Measurements from ENCODE around the gene NFE2L1. TPM values are rescaled to one million over a fixed set of nuclear protein-coding genes. Genes with fewer than 3 reads are reported as not detected.
"Not testable (repeated sequence)": the region's sequence is repeated elsewhere in the genome, so short reads cannot be mapped to it uniquely, and the experiment has no call there.

NFE2L1 gene
- total RNA-seq, 4 donors from 2014 or later = 144 to 255 (median 168) TPM

GRCh38 chr17:48070195-48070594 lies 22.0 kb downstream of the NFE2L1 start:
- ATAC-seq (ENCODE audit: low FRiP score) = no peak
- no peak for DNase-seq (ENCODE audit: low spot score)
- no peak for TF ChIP-seq CTCF (IDR thresholded peaks at IDR 0.05)

- no peak for DNase-seq (ENCODE audit: low spot score)
- no peak for TF ChIP-seq CTCF (IDR thresholded peaks at IDR 0.05)
Measured at GRCh38 chr17:48071654-48072053, 23.5 kb downstream of the NFE2L1 start.

DNA sequence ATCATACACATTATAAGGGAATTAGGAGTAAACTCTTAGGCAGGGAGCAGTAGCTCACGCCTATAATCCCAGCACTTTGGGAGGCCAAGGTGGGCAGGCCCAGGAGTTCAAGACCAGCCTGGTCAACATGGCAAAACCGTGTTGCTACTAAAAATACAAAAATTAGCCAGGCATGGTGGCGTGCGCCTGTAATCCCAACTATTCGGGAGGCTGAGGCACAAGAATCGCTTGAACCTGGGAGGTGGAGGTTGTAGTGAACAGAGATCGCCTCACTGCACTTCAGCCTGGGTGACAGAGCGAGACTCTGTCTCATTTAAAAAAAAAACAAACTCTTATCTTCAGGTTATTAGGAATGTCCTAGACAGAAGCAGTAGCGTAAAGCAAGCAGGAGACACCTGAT lies 24.7 kb downstream of the NFE2L1 start:
- ATAC-seq (ENCODE audit: low FRiP score); DNase-seq (ENCODE audit: low spot score): not testable (repeated sequence)

More at GRCh38 chr17:48071654-48072053, 23.5 kb downstream of the NFE2L1 start:
- no peak for ATAC-seq (ENCODE audit: low FRiP score)

DNA sequence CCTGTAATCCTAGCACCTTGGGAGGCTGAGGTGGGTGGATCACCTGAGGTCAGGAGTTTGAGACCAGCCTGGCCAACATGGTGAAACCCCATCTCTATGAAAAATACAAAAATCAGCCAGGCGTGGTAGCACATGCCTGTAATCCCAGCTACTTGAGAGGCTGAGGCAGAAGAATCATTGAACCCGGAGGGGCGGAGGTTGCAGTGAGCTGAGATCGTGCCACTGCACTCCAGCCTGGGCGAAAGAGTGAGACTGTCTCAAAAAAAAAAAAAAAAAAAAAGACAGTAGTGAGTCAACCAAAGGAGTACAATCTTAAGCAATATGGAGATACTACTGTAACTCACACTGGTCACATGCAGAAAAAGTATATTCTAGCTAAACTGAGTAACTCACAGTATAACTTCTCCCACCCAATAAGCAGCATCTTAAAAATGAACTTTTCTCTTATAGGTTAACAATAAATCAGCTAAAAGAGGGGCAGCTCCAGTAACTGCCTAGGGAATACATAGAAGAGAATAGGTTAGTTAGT lies 25.5 kb downstream of the NFE2L1 start:
- not testable (repeated sequence) for DNase-seq (ENCODE audit: low spot score); ATAC-seq (ENCODE audit: low FRiP score)

DNA sequence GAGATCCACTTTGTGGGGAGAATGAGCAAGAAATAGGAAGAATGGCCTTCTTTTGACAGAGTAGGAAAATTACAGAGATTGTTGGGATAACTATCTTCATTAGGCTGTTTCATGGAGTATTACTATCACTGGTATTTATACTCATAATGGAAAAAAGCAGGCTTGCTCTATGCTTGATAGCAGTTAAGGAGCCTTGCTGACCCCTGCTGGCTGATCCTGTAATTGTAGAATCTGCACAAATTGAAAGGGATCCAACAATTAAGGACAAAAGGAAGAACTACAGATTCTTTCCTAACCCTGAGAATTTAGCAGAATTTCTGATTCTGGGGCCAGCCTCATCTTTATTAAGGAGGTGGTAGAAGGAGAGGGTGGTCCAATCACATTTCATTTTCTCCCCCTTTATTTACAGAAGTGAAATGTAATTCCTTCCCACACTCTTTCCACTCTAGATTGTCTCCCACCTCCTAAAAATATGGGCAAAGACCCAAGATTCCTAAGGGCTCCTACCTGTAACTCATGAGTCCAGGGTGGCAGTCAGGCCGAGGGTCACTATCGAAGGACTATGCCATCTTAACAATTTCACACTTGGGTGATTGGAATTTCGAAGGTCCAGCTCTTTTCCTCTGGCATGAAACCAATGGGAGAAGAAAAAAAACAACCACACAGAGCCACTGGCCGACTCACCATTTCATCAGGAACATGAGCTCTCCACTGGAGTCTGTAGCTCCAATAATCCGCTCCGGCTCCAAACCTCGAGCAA lies 26.3 kb downstream of the NFE2L1 start:
- DNase-seq (ENCODE audit: low spot score) (peak; percentile 93), ATAC-seq (ENCODE audit: low FRiP score) (peak; percentile 75)
- TF ChIP-seq CTCF (IDR thresholded peaks at IDR 0.05) = peak in 1 of 3 donors; percentile 44

- not testable (repeated sequence) for DNase-seq (ENCODE audit: low spot score)
Measured at GRCh38 chr17:48077152-48077551, 29.0 kb downstream of the NFE2L1 start.

DNA sequence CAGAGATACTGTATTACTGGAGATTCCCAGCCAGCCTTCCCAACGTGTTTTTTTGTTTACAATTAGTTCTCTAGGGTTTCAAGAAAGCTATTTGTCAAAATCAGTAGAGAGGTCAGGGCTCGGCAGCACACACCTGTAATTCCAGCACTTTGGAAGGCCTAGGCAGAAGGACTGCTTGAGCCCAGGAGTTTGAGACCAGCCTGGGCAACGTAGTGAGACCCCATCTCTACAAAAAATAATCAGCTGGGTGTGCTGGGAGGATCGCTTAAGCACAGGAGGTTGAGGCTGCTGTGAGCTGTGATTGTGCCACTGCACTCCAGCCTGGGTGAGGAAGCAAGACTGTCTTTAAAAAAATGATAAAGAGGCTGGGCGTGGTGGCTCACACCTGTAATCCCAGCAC lies 33.7 kb downstream of the NFE2L1 start:
- DNase-seq (ENCODE audit: low spot score) (no peak), ATAC-seq (ENCODE audit: low FRiP score) (no peak)
- no peak for TF ChIP-seq CTCF (IDR thresholded peaks at IDR 0.05)

More at GRCh38 chr17:48077152-48077551, 29.0 kb downstream of the NFE2L1 start:
- ATAC-seq (ENCODE audit: low FRiP score) = not testable (repeated sequence)

DNA sequence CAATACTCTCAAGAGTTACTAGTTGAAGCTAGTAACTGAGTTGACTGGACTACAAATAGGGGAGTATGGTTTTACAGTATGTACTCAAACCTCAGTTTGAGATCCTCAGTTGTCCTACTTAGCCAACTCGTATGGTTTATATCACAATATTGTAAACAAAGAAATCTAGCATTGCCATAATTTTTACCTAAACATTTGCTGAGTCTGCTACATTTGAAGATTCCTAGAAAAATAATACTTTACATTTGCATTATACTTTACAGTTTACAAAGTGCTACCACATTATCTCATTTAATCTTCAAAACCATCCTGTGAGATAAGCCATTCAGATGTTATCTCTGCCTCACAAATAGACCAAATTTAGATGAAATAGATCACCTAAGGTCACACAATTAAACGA lies 36.8 kb downstream of the NFE2L1 start:
- DNase-seq (ENCODE audit: low spot score) (no peak), ATAC-seq (ENCODE audit: low FRiP score) (no peak)
- TF ChIP-seq CTCF (IDR thresholded peaks at IDR 0.05) = no peak
